ENCODE results near the gene TAGLN.

DNA sequence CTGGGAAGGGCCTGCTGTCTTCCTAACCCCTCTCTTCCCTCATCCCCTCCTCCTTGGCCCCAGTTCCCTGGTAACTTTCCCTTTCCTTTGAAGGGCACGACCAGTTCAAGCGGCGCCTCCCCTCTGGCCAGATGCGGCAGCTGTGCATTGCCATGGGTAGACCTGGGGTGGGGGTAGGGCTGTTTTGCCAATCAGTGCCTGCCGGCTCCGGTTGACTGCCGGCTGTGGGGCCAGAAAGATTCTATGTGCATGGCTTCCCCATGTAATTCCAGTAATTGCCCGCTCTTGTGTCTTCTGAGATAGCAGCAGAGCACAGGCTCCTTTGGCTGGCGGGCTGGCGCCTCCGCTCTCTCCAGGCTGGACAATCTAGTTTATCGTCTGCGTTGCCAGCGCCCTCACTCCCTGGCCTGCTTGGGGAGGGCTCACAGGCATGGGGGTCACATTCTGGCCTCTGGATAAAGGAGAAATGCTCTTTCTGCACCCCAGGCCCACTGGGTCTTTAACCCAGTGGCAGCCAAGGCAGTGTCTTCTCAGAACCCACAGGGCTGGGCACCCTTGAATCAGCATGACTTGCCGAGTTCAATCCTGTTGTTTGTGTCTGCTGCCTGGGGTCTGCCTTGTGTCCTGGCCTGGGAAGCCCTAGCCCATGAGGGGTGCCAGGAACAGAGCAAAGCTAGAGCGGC, 11.2 kb upstream of the TAGLN start:
- TF ChIP-seq EZH2 (optimal IDR thresholded peaks at IDR 0.05; ENCODE audit: low read depth, low read length) (no peak), EZH2phosphoT487 (IDR thresholded peaks at IDR 0.05; ENCODE audit: low read length) (no peak)
- TF ChIP-seq, protein P1, sequence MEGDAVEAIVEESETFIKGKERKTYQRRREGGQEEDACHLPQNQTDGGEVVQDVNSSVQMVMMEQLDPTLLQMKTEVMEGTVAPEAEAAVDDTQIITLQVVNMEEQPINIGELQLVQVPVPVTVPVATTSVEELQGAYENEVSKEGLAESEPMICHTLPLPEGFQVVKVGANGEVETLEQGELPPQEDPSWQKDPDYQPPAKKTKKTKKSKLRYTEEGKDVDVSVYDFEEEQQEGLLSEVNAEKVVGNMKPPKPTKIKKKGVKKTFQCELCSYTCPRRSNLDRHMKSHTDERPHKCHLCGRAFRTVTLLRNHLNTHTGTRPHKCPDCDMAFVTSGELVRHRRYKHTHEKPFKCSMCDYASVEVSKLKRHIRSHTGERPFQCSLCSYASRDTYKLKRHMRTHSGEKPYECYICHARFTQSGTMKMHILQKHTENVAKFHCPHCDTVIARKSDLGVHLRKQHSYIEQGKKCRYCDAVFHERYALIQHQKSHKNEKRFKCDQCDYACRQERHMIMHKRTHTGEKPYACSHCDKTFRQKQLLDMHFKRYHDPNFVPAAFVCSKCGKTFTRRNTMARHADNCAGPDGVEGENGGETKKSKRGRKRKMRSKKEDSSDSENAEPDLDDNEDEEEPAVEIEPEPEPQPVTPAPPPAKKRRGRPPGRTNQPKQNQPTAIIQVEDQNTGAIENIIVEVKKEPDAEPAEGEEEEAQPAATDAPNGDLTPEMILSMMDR (IDR thresholded peaks at IDR 0.05; ENCODE audit: low read length): no peak

Data from MM.1S (cell line).